H9 (cell line): ENCODE data around the gene RRP1B. TPM values are rescaled to one million over a fixed set of nuclear protein-coding genes. Genes with fewer than 3 reads are reported as not detected.

Experiments used
- DNase-seq: peaks from one replicate; pipeline ENCODE4 v3.0.0-alpha.2; 2017
- H2AFZ ChIP-seq: one replicate; pipeline ENCODE4 v1.6.1; 2013; ENCODE audit warnings: mild to moderate bottlenecking, low read length, control low read depth, moderate library complexity
- H2AK5ac ChIP-seq: 2 replicates; pipeline ENCODE4 v1.6.1; 2013; ENCODE audit warnings: low read length, control low read depth, mixed read lengths; ENCODE audit not compliant: insufficient read length
- H2BK120ac ChIP-seq: one replicate; pipeline ENCODE4 v1.6.1; 2013; ENCODE audit warnings: low read depth, mild to moderate bottlenecking, low read length, control low read depth, inconsistent platforms; ENCODE audit not compliant: poor library complexity, severe bottlenecking
- H2BK12ac ChIP-seq: 2 replicates; pipeline ENCODE4 v1.6.1; 2013; ENCODE audit warnings: low read length, control low read depth, mixed read lengths, low read depth; ENCODE audit not compliant: insufficient read length
- H2BK15ac ChIP-seq: 2 replicates; pipeline ENCODE4 v1.6.1; 2013; ENCODE audit warnings: low read depth, low read length, control low read depth
- H2BK20ac ChIP-seq: one replicate; pipeline ENCODE4 v1.6.1; 2013; ENCODE audit warnings: low read depth, mild to moderate bottlenecking, low read length, control low read depth, inconsistent platforms; ENCODE audit not compliant: poor library complexity, severe bottlenecking
- H2BK5ac ChIP-seq: 2 replicates; pipeline ENCODE4 v1.6.1; 2013; ENCODE audit warnings: low read length, control low read depth, mixed read lengths; ENCODE audit not compliant: insufficient read length
- H3K14ac ChIP-seq: 2 replicates; pipeline ENCODE4 v1.6.1; 2013; ENCODE audit warnings: low read length, control low read depth; ENCODE audit not compliant: insufficient read depth
- H3K18ac ChIP-seq: 2 replicates; pipeline ENCODE4 v1.6.1; 2013; ENCODE audit warnings: low read depth, mild to moderate bottlenecking, mixed read lengths, low read length, control low read depth; ENCODE audit not compliant: insufficient read length
- H3K23ac ChIP-seq: 2 replicates; pipeline ENCODE4 v1.6.1; 2013; ENCODE audit warnings: low read length, control low read depth, mixed read lengths, low read depth; ENCODE audit not compliant: insufficient read length
- H3K23me2 ChIP-seq: 2 replicates; pipeline ENCODE4 v1.6.1; 2013; ENCODE audit warnings: low read depth, mild to moderate bottlenecking, mixed read lengths, low read length, control low read depth; ENCODE audit not compliant: insufficient read length, poor library complexity, severe bottlenecking
- H3K27ac ChIP-seq: 2 replicates; pipeline ENCODE4 v1.5.1; 2013; ENCODE audit warnings: low read length, control low read depth, mixed read lengths, low read depth; ENCODE audit not compliant: insufficient read length
- H3K27me3 ChIP-seq: 2 replicates; pipeline ENCODE4 v1.6.1; 2013; ENCODE audit warnings: low read length, control low read depth, inconsistent platforms; ENCODE audit not compliant: insufficient read depth
- H3K4ac ChIP-seq: 2 replicates; pipeline ENCODE4 v1.6.1; 2013; ENCODE audit warnings: low read depth, mild to moderate bottlenecking, control low read depth, inconsistent platforms, low read length, moderate library complexity
- H3K4me1 ChIP-seq: 2 replicates; pipeline ENCODE4 v1.6.1; 2013; ENCODE audit warnings: low read length, control low read depth, inconsistent platforms; ENCODE audit not compliant: insufficient read depth
- H3K4me2 ChIP-seq: 2 replicates; pipeline ENCODE4 v1.6.1; 2013; ENCODE audit warnings: low read length, control low read depth, mixed read lengths; ENCODE audit not compliant: insufficient read length, insufficient read depth
- H3K56ac ChIP-seq: 2 replicates; pipeline ENCODE4 v1.6.1; 2013; ENCODE audit warnings: low read depth, mild to moderate bottlenecking, mixed read lengths, low read length, control low read depth; ENCODE audit not compliant: insufficient read length
- H3K79me1 ChIP-seq: 2 replicates; pipeline ENCODE4 v1.6.1; 2013; ENCODE audit warnings: low read depth, mild to moderate bottlenecking, moderate library complexity, low read length, control low read depth, inconsistent platforms; ENCODE audit not compliant: insufficient read depth, poor library complexity, severe bottlenecking
- H3K79me2 ChIP-seq: 2 replicates; pipeline ENCODE4 v1.6.1; 2013; ENCODE audit warnings: low read length, control low read depth, inconsistent platforms; ENCODE audit not compliant: insufficient read depth
- H3K9ac ChIP-seq: 2 replicates; pipeline ENCODE4 v1.6.1; 2013; ENCODE audit warnings: low read length, control low read depth, mixed read lengths; ENCODE audit not compliant: insufficient read length; ENCODE audit errors: extremely low read depth
- H3K9me3 ChIP-seq: one replicate; pipeline ENCODE4 v1.6.1; 2013; ENCODE audit warnings: low read depth, low read length, inconsistent platforms; ENCODE audit not compliant: control insufficient read depth
- H3T11ph ChIP-seq: one replicate; pipeline ENCODE4 v1.6.1; 2013; ENCODE audit warnings: mild to moderate bottlenecking, low read length, control low read depth, inconsistent platforms
- H4K20me1 ChIP-seq: one replicate; pipeline ENCODE4 v1.6.1; 2013; ENCODE audit not compliant: control insufficient read depth, insufficient read length, insufficient read depth
- H4K5ac ChIP-seq: 2 replicates; pipeline ENCODE4 v1.6.1; 2013; ENCODE audit warnings: low read depth, mild to moderate bottlenecking, mixed read lengths, low read length, control low read depth; ENCODE audit not compliant: insufficient read length
- H4K8ac ChIP-seq: replicated peaks from 2 replicates; pipeline ENCODE4 v1.6.1; 2013; ENCODE audit warnings: low read length, control low read depth, mixed read lengths, low read depth; ENCODE audit not compliant: insufficient read length
- H4K91ac ChIP-seq: 2 replicates; pipeline ENCODE4 v1.6.1; 2013; ENCODE audit warnings: low read depth, mild to moderate bottlenecking, moderate library complexity, mixed read lengths, low read length, control low read depth; ENCODE audit not compliant: insufficient read length
- H3K27ac Mint-ChIP-seq, 3 experiments: 2 replicates in 2 of 3; 3 replicates in 1 of 3; pipeline ENCODE4 v1.8.0; 2020 to 2021; ENCODE audit warnings: mixed read lengths in 3 of 3, mild to moderate bottlenecking in 1 of 3, moderate library complexity in 1 of 3
- H3K27me3 Mint-ChIP-seq: 2 replicates; pipeline ENCODE4 v1.8.0; 2021; ENCODE audit warnings: low read depth, mild to moderate bottlenecking, moderate library complexity, mixed read lengths
- H3K36me3 Mint-ChIP-seq, 3 experiments: 2 replicates in 2 of 3; 3 replicates in 1 of 3; pipeline ENCODE4 v1.8.0; 2020 to 2021; ENCODE audit warnings: low read depth in 3 of 3, mixed read lengths in 3 of 3; ENCODE audit not compliant: insufficient read depth in 1 of 3
- H3K4me1 Mint-ChIP-seq, 2 experiments: 2 replicates each; pipeline ENCODE4 v1.8.0; 2020; ENCODE audit warnings: mixed read lengths in 2 of 2
- H3K4me3 Mint-ChIP-seq, 2 experiments: 2 replicates in 1 of 2; 3 replicates in 1 of 2; pipeline ENCODE4 v1.8.0; 2020 to 2021; ENCODE audit warnings: mild to moderate bottlenecking in 2 of 2, mixed read lengths in 2 of 2, moderate library complexity in 1 of 2
- H3K9me3 Mint-ChIP-seq, 2 experiments: 2 replicates in 1 of 2; 3 replicates in 1 of 2; pipeline ENCODE4 v1.8.0; 2020; ENCODE audit warnings: mild to moderate bottlenecking in 2 of 2, mixed read lengths in 2 of 2, moderate library complexity in 1 of 2
- CTCF ChIP-seq: fragments of 200-600 bp; sonication (generic); conservative IDR thresholded peaks from 3 replicates; pipeline ENCODE4 v1.8.0; 2021; ENCODE audit warnings: antibody characterized with exemption, mild to moderate bottlenecking
- WGBS: extraction: QIAGEN DNeasy Blood & Tissue Kit; methylation state at CpG from one replicate; pipeline ENCODE4 v1.1.7; 2013; ENCODE audit warnings: missing lambda C conversion rate, low lambda C conversion rate, mixed read lengths; ENCODE audit not compliant: insufficient read length; ENCODE audit errors: extremely low coverage; 5-methylcytosine and 5-hydroxymethylcytosine counted together
- total RNA-seq: library from RNA; stranded (reverse); gene quantifications from 2 replicates; pipeline ENCODE4 v1.2.1, GENCODE V29; 2021

The RRP1B gene
- total RNA-seq, 1 experiment from 2014 or later: 96.6 TPM

- Histone ChIP-seq H3K4me2 (no peak overlapping the region), H3T11ph (no peak overlapping the region), H3K79me2 (no peaks in the 10 kb centered on the region), H3K27me3 (no peaks in the 10 kb centered on the region), H4K8ac (no peak overlapping the region), H3K4ac (no peak overlapping the region), H2AFZ (no peak overlapping the region), H2AK5ac (no peak overlapping the region), H3K27ac (no peak overlapping the region), H3K9me3 (no peaks in the 10 kb centered on the region), H3K18ac (no peak overlapping the region), H3K9ac (no peak overlapping the region), H2BK120ac (no peak overlapping the region), H3K14ac (no peak overlapping the region; the same call in 1 of the 2 replicates), H3K4me1 (no peaks in the 10 kb centered on the region), H2BK5ac (no peak overlapping the region), H2BK15ac (no peak overlapping the region), H4K5ac (no peak overlapping the region), H3K23ac (no peak overlapping the region), H2BK12ac (no peak overlapping the region), H3K23me2 (no peaks in the 10 kb centered on the region), H3K79me1 (no peaks in the 10 kb centered on the region), H2BK20ac (no peak overlapping the region), H3K56ac (no peak overlapping the region), H4K20me1 (no peaks in the 10 kb centered on the region), H4K91ac (no peak overlapping the region)
- Mint-ChIP-seq H3K27me3 (no peaks in the 10 kb centered on the region), H3K36me3 (peaks cover 0 to 4% (median 0%) of the 10 kb centered on the region in 3 experiments; a peak in 2 of 7 replicates), H3K9me3 (no peaks in the 10 kb centered on the region), H3K27ac (peak overlapping the region in 2 of 3 experiments; percentile 64 to 86; a peak in 2 of 7 replicates), H3K4me3 (peak overlapping the region in 1 of 2 experiments; percentile 11; a peak in 1 of 5 replicates), H3K4me1 (peaks cover 11 to 12% of the 10 kb centered on the region in 2 experiments)
- DNase-seq: no peak
- no CpG with 5 or more reads among the region's 29 CpGs for WGBS
- TF ChIP-seq CTCF: no peak
Measured at GRCh38 chr21:43701936-43702784, 42.8 kb downstream of the RRP1B start.
